ENCODE results near the gene KRTAP3-3. TPM values are rescaled to one million over a fixed set of nuclear protein-coding genes. Genes with fewer than 3 reads are reported as not detected.
"Not testable (repeated sequence)": the region's sequence is repeated elsewhere in the genome, so short reads cannot be mapped to it uniquely, and the experiment has no call there.

Gene KRTAP3-3
- total RNA-seq, 2 donors from 2014 or later = not detected

- Mint-ChIP-seq H3K4me3 (no peak overlapping the region), H3K27me3 (peaks cover 28% of the 10 kb centered on the region), H3K27ac (no peak overlapping the region), H3K4me1 (no peaks in the 10 kb centered on the region), H3K36me3 (ENCODE audit: low read depth) (no peaks in the 10 kb centered on the region)
- H3K9me3 ChIP-seq (ENCODE audit: control insufficient read depth, low read length, poor library complexity, severe bottlenecking) = no peaks in the 10 kb centered on the region
- ATAC-seq = no peak
- DNase-seq = no peak
Observed at GRCh38 chr17:41015454-41015853, 21.5 kb upstream of the KRTAP3-3 start.

DNA sequence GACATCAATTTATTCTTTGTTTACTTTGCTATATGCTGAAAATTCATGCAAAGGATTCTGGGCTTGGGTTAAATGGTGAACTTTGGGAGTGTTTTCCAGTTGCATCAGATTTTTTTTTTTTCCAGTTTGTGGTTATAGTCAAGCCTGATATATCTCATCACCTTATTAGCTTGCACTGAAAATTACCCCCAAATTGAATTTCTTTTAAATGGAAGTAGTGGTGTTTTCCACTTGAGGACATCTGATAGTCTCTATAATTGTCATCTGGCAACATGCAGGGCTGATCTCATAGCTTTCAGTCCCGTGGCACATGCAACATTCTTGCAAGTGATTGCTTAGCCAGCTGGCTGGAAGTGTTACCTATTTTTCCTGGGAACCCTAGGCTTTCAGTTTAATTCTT, 19.6 kb upstream of the KRTAP3-3 start:
- no peak for DNase-seq
- H3K9me3 ChIP-seq (ENCODE audit: control insufficient read depth, low read length, poor library complexity, severe bottlenecking) = no peaks in the 10 kb centered on the region
- Mint-ChIP-seq H3K27me3 (peaks cover 32% of the 10 kb centered on the region), H3K4me1 (no peaks in the 10 kb centered on the region), H3K36me3 (ENCODE audit: low read depth) (no peaks in the 10 kb centered on the region), H3K27ac (no peak overlapping the region), H3K4me3 (no peak overlapping the region)
- no peak for ATAC-seq

- Mint-ChIP-seq H3K27me3 (peaks cover 36% of the 10 kb centered on the region), H3K4me3 (no peak overlapping the region), H3K4me1 (no peaks in the 10 kb centered on the region), H3K27ac (no peak overlapping the region), H3K36me3 (ENCODE audit: low read depth) (no peaks in the 10 kb centered on the region)
- ATAC-seq = no peak
- no peaks in the 10 kb centered on the region for H3K9me3 ChIP-seq (ENCODE audit: control insufficient read depth, low read length, poor library complexity, severe bottlenecking)
- DNase-seq = no peak
Observed at GRCh38 chr17:41013181-41013580, 19.2 kb upstream of the KRTAP3-3 start.

DNA sequence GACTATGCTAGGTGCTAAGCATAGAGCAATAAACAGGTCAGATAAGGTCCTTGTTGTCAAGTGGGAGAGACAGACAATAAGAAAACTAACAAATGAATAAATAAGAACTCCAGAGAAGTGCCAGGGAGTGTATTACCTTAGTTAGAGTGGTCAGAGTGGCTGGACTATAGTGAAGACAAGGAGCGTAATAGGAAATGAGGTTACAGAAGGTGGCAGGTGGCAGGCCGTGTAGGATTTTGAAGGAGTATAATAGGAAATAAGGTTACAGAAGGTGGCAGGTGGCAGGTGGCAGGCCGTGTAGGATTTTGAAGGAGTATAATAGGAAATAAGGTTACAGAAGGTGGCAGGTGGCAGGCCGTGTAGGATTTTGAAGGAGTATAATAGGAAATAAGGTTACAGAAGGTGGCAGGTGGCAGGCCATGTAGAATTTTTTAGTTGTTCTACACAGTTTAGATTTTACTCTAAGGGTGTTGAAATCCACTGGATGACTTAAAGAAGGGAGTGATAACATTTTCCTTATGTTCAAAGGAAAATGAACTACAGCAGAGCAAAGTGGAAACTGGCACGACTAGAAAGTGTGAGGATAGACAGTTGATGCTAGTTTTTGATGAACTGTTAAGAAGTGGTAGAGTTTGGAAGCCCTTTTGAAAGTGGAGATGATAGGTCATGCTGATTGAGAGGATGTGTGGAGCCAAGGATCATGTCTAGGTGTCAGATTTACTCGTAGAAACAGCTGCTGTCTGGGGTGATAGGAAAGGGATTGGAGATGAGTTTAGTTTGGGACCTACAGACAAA, 18.6 kb upstream of the KRTAP3-3 start:
- Mint-ChIP-seq H3K36me3 (ENCODE audit: low read depth) (no peaks in the 10 kb centered on the region), H3K4me3 (no peak overlapping the region), H3K4me1 (no peaks in the 10 kb centered on the region), H3K27ac (no peak overlapping the region), H3K27me3 (peaks cover 32% of the 10 kb centered on the region)
- ATAC-seq (no peak), DNase-seq (no peak)
- no peaks in the 10 kb centered on the region for H3K9me3 ChIP-seq (ENCODE audit: control insufficient read depth, low read length, poor library complexity, severe bottlenecking)

GRCh38 chr17:41010441-41010840, 16.5 kb upstream of the KRTAP3-3 start:
- H3K9me3 ChIP-seq (ENCODE audit: control insufficient read depth, low read length, poor library complexity, severe bottlenecking) = no peaks in the 10 kb centered on the region
- Mint-ChIP-seq H3K4me3 (no peak overlapping the region), H3K27ac (no peak overlapping the region), H3K4me1 (no peaks in the 10 kb centered on the region), H3K36me3 (ENCODE audit: low read depth) (no peaks in the 10 kb centered on the region), H3K27me3 (peaks cover 17% of the 10 kb centered on the region)
- no peak for ATAC-seq
- no peak for DNase-seq

DNA sequence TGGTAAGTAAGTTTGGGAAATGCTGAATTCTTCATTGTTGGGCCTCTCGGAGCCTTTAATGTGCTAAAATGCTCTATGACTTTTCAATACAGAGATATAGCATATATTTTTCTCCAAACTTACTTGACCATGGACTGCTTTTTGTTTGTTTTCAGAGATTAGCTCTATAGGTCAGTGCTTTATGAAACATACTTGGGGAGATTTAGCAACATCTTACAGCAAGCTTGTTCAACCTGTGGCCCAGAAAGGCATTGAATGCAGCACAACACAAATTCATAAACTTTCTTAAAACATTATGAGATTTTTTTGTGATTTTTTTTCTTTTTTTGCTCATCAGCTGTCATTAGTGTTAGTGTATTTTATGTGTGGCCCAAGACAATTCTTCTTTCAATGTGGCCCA, 16.0 kb upstream of the KRTAP3-3 start:
- Mint-ChIP-seq H3K27ac (no peak overlapping the region), H3K36me3 (ENCODE audit: low read depth) (no peaks in the 10 kb centered on the region), H3K27me3 (peaks cover 12% of the 10 kb centered on the region), H3K4me3 (no peak overlapping the region), H3K4me1 (no peaks in the 10 kb centered on the region)
- ATAC-seq (no peak), DNase-seq (no peak)
- no peaks in the 10 kb centered on the region for H3K9me3 ChIP-seq (ENCODE audit: control insufficient read depth, low read length, poor library complexity, severe bottlenecking)

DNA sequence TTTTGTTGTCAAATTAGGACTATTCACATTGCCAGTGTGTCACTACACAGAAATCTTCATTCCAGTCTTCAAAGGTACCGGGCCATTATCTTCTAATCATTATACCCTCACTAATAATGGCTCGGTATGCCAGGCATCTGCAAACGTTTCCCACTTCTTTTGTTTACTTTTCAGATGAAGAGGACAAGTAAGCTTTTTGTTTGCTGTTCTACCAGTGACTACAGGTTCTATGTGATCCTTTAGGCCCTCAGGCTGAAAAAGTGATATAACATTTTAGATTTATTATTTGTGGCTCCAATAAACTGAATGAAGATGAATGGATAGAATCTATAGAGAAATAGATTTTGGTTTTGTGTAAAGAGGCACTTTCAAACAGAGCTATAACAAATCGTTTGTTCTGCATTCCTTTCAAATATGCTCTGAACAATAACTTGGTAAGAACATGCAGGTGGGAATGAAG, 15.4 kb upstream of the KRTAP3-3 start:
- no peak for ATAC-seq
- H3K27me3 Mint-ChIP-seq = peaks cover 11% of the 10 kb centered on the region
- no peak for DNase-seq
- H3K9me3 ChIP-seq (ENCODE audit: control insufficient read depth, low read length, poor library complexity, severe bottlenecking) = no peaks in the 10 kb centered on the region
- no peak overlapping the region for H3K4me3 Mint-ChIP-seq
- no peaks in the 10 kb centered on the region for H3K4me1 Mint-ChIP-seq
- no peaks in the 10 kb centered on the region for H3K36me3 Mint-ChIP-seq (ENCODE audit: low read depth)
- no peak overlapping the region for H3K27ac Mint-ChIP-seq

- H3K9me3 ChIP-seq (ENCODE audit: control insufficient read depth, low read length, poor library complexity, severe bottlenecking) = no peaks in the 10 kb centered on the region
- DNase-seq = no peak
- Mint-ChIP-seq H3K27ac (peak within 1 kb of the TSS; percentile 61), H3K4me3 (no peak within 1 kb of the TSS), H3K4me1 (no peaks in the 10 kb centered on the region), H3K36me3 (ENCODE audit: low read depth) (no peaks in the 10 kb centered on the region), H3K27me3 (peaks cover 16% of the 10 kb centered on the region)
- no peak for ATAC-seq
Observed at GRCh38 chr17:41008811-41009210, 14.8 kb upstream of the KRTAP3-3 start, which contains the start of gene KRTAP3-1. Gene KRTAP3-1 (minus strand): TSS chr17:41009128. CDS start chr17:41009074, 54 bp downstream.

DNA sequence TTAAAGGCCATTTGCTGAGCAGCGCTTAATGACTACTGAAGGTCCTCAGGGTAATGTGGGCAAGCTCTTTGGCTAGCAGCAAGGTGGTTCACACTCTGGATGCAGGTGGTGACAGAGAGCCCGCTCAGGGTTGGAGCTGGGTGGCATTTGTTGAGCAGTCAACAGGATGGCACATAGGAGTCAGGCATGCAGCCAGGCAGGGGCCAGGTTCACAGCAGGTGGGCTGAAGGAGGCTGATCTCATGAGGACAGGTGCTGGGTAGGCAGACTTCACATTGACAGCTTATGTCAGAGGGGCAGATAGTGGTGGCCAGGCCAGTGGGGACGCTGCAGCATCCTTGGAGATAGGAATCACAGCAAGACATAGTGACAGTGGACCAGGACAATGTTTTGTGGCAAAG, 10.4 kb upstream of the KRTAP3-3 start:
- Mint-ChIP-seq H3K27me3 (peaks cover 45% of the 10 kb centered on the region), H3K4me1 (no peaks in the 10 kb centered on the region), H3K27ac (no peak overlapping the region), H3K36me3 (ENCODE audit: low read depth) (no peaks in the 10 kb centered on the region), H3K4me3 (no peak overlapping the region)
- ATAC-seq (no peak), DNase-seq (no peak)
- no peaks in the 10 kb centered on the region for H3K9me3 ChIP-seq (ENCODE audit: control insufficient read depth, low read length, poor library complexity, severe bottlenecking)

DNA sequence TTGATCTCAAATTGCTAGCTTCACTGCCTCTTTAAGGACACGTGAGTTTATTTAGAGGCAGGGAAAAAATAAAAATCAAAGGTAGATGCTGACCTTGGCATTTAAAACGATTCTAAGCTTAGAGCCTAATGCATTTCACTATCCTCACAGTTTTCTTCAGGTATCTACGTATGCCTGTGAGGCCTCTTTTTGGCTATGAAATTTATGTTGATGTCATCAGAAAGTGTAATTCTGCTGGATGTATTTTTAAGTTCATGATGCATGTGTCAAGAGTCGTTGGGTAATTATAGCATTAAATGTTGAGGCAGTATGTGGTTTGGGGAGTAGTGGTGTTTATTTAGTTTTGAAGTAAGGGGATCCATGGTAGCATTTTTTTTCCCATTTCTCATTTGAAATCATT, 10.0 kb upstream of the KRTAP3-3 start:
- no peak overlapping the region for H3K4me3 Mint-ChIP-seq
- no peaks in the 10 kb centered on the region for H3K9me3 ChIP-seq (ENCODE audit: control insufficient read depth, low read length, poor library complexity, severe bottlenecking)
- no peak for ATAC-seq
- no peak for DNase-seq
- H3K36me3 Mint-ChIP-seq (ENCODE audit: low read depth) = no peaks in the 10 kb centered on the region
- H3K27me3 Mint-ChIP-seq = peaks cover 49% of the 10 kb centered on the region
- no peak overlapping the region for H3K27ac Mint-ChIP-seq
- no peaks in the 10 kb centered on the region for H3K4me1 Mint-ChIP-seq

DNA sequence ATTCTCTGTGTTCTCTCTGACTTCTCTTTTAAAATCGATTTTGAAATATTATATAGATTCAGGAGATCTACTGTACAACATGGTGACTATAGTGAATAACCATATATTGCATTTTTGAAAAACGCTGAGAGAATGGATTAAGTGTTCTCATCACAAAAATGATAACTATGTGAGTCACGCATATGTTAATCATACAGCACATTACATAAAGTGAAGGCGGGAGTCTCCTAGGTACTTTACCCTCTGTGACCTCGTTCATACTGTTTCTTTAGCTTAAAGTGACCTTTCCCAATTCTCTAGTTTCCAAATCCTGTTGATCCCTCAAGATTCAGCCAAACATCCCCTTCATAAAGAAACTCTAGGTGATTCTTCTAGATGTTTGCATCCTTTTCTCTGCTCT, 8.8 kb upstream of the KRTAP3-3 start:
- no peak for ATAC-seq
- peaks cover 3% of the 10 kb centered on the region for H3K36me3 Mint-ChIP-seq (ENCODE audit: low read depth)
- DNase-seq = no peak
- H3K4me1 Mint-ChIP-seq = no peaks in the 10 kb centered on the region
- no peak overlapping the region for H3K4me3 Mint-ChIP-seq
- no peak overlapping the region for H3K27ac Mint-ChIP-seq
- peaks cover 50% of the 10 kb centered on the region for H3K27me3 Mint-ChIP-seq
- no peaks in the 10 kb centered on the region for H3K9me3 ChIP-seq (ENCODE audit: control insufficient read depth, low read length, poor library complexity, severe bottlenecking)

GRCh38 chr17:41001795-41002194, 7.8 kb upstream of the KRTAP3-3 start:
- Mint-ChIP-seq H3K27ac (no peak overlapping the region), H3K4me3 (no peak overlapping the region), H3K4me1 (no peaks in the 10 kb centered on the region), H3K36me3 (ENCODE audit: low read depth) (peaks cover 8% of the 10 kb centered on the region), H3K27me3 (peaks cover 60% of the 10 kb centered on the region)
- no peaks in the 10 kb centered on the region for H3K9me3 ChIP-seq (ENCODE audit: control insufficient read depth, low read length, poor library complexity, severe bottlenecking)
- DNase-seq (no peak), ATAC-seq (no peak)

DNA sequence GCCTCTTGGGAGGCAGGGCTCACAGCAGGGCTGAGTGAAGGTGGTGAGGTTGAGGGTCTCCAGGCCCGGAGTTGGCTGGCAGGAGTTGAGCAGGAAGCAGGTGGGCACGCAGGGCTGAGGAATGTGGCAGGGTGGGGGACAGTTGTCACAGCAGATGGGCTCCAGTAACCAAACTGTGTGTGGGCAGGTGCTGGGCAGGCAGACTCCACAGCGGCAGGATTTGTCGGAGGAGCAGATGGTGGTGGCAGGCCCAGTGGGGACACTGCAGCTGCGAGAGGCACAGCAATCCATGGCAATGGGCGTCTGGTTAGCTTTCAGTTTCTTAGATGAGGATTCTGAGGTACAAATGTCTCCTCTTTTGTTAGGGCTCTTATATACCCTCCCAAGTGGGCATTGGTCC, 5.6 kb upstream of the KRTAP3-3 start, which contains the start of gene KRTAP3-2:
TSS of gene KRTAP3-2 (minus strand) at position 344 of the 400 bp plus-strand sequence. CDS start at position 291, 53 bp downstream.
- not testable (repeated sequence) for DNase-seq; H3K4me1 Mint-ChIP-seq; H3K36me3 Mint-ChIP-seq (ENCODE audit: low read depth); H3K4me3 Mint-ChIP-seq; ATAC-seq; H3K9me3 ChIP-seq (ENCODE audit: control insufficient read depth, low read length, poor library complexity, severe bottlenecking); H3K27ac Mint-ChIP-seq
- peaks cover 70% of the 10 kb centered on the region for H3K27me3 Mint-ChIP-seq

GRCh38 chr17:40997361-40997760, 3.4 kb upstream of the KRTAP3-3 start:
- Mint-ChIP-seq H3K4me3 (no peak overlapping the region), H3K27ac (no peak overlapping the region), H3K27me3 (peaks cover 73% of the 10 kb centered on the region), H3K36me3 (ENCODE audit: low read depth) (peaks cover 8% of the 10 kb centered on the region), H3K4me1 (no peaks in the 10 kb centered on the region)
- no peak for ATAC-seq
- no peaks in the 10 kb centered on the region for H3K9me3 ChIP-seq (ENCODE audit: control insufficient read depth, low read length, poor library complexity, severe bottlenecking)
- DNase-seq = no peak
